Thyroid gland (tissue), 4 donors: Measurements from ENCODE around the gene JOSD2. TPM values are rescaled to one million over a fixed set of nuclear protein-coding genes. Genes with fewer than 3 reads are reported as not detected.

ENCODE experiments used
- DNase-seq, 2 donors: peaks; one replicate each; pipeline ENCODE4 v3.0.0-alpha.2; 2019
- H3K27ac ChIP-seq, 3 donors: fragments of 200-600 bp; sonication (generic); 1 replicate in 2 of 3; 2 replicates in 1 of 3; pipeline ENCODE4 v1.5.1; 2016 to 2019; ENCODE audit warnings: mild to moderate bottlenecking in 1 of 3, moderate library complexity in 1 of 3
- H3K27me3 ChIP-seq: fragments of 200-600 bp; sonication (generic); one replicate; pipeline ENCODE4 v1.5.1; 2019
- H3K36me3 ChIP-seq, 2 donors: fragments of 200-600 bp; sonication (generic); one replicate each; pipeline ENCODE4 v1.5.1; 2016 to 2019
- H3K4me1 ChIP-seq, 2 donors: fragments of 200-600 bp; sonication (generic); one replicate each; pipeline ENCODE4 v1.5.1; 2017 to 2019
- H3K4me3 ChIP-seq, 3 donors: fragments of 200-600 bp; sonication (generic); replicated peaks in 1 of 3; 1 replicate in 2 of 3; 2 replicates in 1 of 3; pipeline ENCODE4 v1.5.1; 2016; ENCODE audit warnings: mild to moderate bottlenecking in 1 of 3
- H3K9me3 ChIP-seq: fragments of 200-600 bp; sonication (generic); one replicate; pipeline ENCODE4 v1.5.1; 2017
- POLR2A ChIP-seq, 2 donors: fragments of 450-650 bp; IDR thresholded peaks; one replicate each; pipeline ENCODE4 v1.6.1; 2017; ENCODE audit warnings: antibody characterized with exemption in 2 of 2, mild to moderate bottlenecking in 2 of 2, moderate library complexity in 1 of 2
- WGBS, 2 donors: methylation state at CpG; one replicate each; pipeline ENCODE4 v1.1.5; 2017; 5-methylcytosine and 5-hydroxymethylcytosine counted together
- intact Hi-C: fragments of 100-400 bp; cut with DNase I; formaldehyde crosslinking; loops from one replicate; pipeline ENCODE4 v1.15.1; 2023
- total RNA-seq, 4 donors: library from RNA; depleted of rRNA; stranded (reverse); fragments of >200 nt; gene quantifications; one replicate each; pipeline ENCODE4 v1.2.3, GENCODE V29; 2016
- TF ChIP-seq, protein P1 (sequence below), 6 experiments: fragments of 200-600 bp in 3 of 6; fragments of 450-650 bp in 3 of 6; sonication (generic) in 3 of 6; IDR thresholded peaks; one replicate each; pipeline ENCODE4 v1.5.1; 2016 to 2019; ENCODE audit warnings: antibody characterized with exemption in 6 of 6, mild to moderate bottlenecking in 2 of 6, inconsistent platforms in 1 of 6, moderate library complexity in 1 of 6

The JOSD2 gene
- total RNA-seq, 4 donors from 2014 or later: 23.9 to 49.5 (median 41.3) TPM

DNA sequence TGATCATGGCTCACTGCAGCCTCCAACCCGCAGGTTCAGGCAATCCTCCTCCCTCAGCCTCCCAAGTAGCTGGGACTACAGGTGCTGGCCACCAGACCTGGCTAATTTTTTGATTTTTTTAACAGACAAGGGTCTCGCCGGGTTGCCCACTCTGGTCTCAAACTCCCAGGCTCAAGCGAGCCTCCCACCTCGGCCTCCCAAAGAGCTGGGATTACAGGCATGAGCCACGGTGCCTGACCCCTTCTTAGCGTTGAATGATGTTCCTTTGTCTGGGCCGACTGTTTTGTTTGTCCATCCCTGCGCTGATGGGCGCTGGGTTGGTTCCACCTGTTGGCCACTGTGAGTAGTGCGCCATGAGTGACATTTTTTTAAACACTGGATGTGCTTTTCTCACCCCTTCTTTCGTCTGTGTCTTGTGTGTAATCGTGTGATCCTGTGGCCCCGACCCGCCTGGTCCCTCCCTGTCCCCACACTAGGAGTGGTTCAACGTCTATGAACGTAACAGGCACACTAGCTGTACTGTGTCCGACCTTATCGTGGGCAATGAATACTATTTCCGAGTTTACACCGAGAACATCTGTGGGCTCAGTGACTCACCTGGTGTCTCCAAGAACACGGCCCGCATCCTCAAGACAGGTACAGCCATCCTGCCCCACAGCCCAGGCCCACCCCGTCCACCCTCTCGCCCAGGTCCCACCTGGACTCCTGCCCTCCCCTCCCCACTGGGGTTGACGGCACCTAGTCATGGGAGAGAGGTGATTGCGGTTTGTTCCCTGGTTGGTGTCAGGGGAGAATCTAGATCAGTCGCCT lies 49.7 kb downstream of the JOSD2 start:
- Histone ChIP-seq H3K9me3 (no peaks in the 10 kb centered on the region), H3K27ac (no peak overlapping the region), H3K36me3 (no peaks in the 10 kb centered on the region), H3K4me1 (peaks cover 0 to 10% of the 10 kb centered on the region in 2 donors), H3K4me3 (no peak overlapping the region), H3K27me3 (no peaks in the 10 kb centered on the region)
- 34 to 39% methylated on average over 27 of the region's 28 CpGs for WGBS, 2 donors
- TF ChIP-seq, protein P1, sequence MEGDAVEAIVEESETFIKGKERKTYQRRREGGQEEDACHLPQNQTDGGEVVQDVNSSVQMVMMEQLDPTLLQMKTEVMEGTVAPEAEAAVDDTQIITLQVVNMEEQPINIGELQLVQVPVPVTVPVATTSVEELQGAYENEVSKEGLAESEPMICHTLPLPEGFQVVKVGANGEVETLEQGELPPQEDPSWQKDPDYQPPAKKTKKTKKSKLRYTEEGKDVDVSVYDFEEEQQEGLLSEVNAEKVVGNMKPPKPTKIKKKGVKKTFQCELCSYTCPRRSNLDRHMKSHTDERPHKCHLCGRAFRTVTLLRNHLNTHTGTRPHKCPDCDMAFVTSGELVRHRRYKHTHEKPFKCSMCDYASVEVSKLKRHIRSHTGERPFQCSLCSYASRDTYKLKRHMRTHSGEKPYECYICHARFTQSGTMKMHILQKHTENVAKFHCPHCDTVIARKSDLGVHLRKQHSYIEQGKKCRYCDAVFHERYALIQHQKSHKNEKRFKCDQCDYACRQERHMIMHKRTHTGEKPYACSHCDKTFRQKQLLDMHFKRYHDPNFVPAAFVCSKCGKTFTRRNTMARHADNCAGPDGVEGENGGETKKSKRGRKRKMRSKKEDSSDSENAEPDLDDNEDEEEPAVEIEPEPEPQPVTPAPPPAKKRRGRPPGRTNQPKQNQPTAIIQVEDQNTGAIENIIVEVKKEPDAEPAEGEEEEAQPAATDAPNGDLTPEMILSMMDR (IDR thresholded peaks at IDR 0.05): peak; percentile 72 to 87 (median 86)
- TF ChIP-seq POLR2A (IDR thresholded peaks at IDR 0.05): no peak
- intact Hi-C loops: loop anchor here (5.0 kb wide), 1 partner anchor 99 kb away; no protein-coding TSS in a partner anchor
- DNase-seq: peak; percentile 55 to 74

DNA sequence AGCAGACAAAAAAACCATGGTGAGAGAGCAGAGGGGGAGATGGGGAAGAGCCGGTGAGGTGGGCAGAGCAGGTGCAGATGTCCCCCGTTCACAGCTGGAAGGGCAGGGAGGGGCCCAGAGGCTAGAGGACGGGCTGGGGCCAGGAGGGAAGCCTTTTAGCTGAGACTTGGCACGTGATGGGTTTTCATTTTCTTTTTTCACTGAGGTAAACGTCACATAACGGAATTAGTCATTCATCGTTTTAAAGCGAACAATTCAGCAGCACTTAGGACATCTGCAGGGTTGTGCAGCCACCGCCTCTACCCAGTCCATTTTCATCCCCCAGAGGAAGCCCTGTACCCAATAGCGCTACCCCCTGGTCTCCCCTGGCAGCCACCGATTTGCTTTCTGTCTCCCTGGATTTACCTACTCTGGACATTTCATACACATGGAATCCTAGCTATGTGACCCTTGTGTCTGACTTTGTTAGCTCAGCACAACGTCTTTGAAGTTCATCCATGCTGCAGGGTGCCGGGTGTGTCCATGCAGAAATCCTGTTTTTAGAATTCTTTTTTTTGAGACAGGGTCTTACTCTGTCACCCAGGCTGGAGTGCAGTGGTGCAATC lies 50.7 kb downstream of the JOSD2 start:
- TF ChIP-seq POLR2A (IDR thresholded peaks at IDR 0.05): no peak
- TF ChIP-seq, protein P1 (IDR thresholded peaks at IDR 0.05): no peak
- Histone ChIP-seq H3K36me3 (no peaks in the 10 kb centered on the region), H3K27me3 (no peaks in the 10 kb centered on the region), H3K9me3 (no peaks in the 10 kb centered on the region), H3K4me1 (peaks cover 0 to 6% of the 10 kb centered on the region in 2 donors), H3K27ac (no peak overlapping the region), H3K4me3 (no peak overlapping the region)
- 32 to 33% methylated on average over 13 of the region's 13 CpGs for WGBS, 2 donors
- intact Hi-C loops: loop anchor here (5.0 kb wide), 1 partner anchor 98 kb away; no protein-coding TSS in a partner anchor
- no peak for DNase-seq

DNA sequence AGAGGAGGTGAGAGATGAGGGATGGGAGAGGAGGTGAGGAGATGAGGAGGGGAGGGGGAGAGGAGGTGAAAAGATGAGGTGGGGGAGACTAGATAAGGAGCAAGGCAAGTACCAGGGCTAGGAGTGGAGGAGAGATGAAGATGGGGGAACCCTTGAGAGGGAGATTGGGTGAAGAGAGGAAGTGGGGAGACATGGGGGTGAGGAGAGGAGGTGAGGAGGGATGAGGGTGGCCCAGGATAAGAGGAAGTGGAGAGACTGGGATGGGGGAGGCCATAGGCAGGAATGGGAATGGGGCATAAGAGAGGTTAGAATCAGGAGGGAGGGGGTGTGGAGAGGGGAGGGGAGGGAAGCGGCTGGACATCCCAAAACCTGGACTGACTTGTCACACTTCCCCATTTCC lies 51.4 kb downstream of the JOSD2 start:
- Histone ChIP-seq H3K4me3 (no peak overlapping the region), H3K9me3 (no peaks in the 10 kb centered on the region), H3K36me3 (no peaks in the 10 kb centered on the region), H3K27ac (no peak overlapping the region), H3K27me3 (no peaks in the 10 kb centered on the region), H3K4me1 (peaks cover 0 to 6% of the 10 kb centered on the region in 2 donors)
- TF ChIP-seq POLR2A (IDR thresholded peaks at IDR 0.05): no peak
- TF ChIP-seq, protein P1 (IDR thresholded peaks at IDR 0.05): no peak
- no peak for DNase-seq
- intact Hi-C loops: loop anchor here (5.0 kb wide), 1 partner anchor 97 kb away; no protein-coding TSS in a partner anchor
- 61 to 66% methylated on average over 1 of the region's 1 CpG for WGBS, 2 donors

DNA sequence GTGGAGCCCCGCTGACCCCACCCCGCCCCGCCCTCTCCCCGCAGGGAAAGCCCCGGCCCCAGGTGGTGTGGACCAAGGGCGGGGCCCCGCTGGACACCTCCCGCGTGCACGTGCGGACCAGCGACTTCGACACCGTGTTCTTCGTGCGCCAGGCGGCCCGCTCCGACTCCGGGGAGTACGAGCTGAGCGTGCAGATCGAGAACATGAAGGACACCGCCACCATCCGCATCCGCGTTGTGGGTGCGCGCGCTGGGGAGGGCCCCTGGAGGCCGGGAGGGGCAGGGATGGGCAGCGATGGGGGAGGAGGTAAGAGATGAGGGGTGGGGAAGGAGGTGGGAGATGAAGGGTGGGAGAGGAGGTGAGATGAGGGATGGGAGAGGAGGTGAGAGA lies 51.9 kb downstream of the JOSD2 start:
- Histone ChIP-seq H3K9me3 (no peaks in the 10 kb centered on the region), H3K4me3 (no peak overlapping the region), H3K4me1 (peaks cover 0 to 6% of the 10 kb centered on the region in 2 donors), H3K27ac (no peak overlapping the region), H3K27me3 (no peaks in the 10 kb centered on the region), H3K36me3 (no peaks in the 10 kb centered on the region)
- TF ChIP-seq, protein P1 (IDR thresholded peaks at IDR 0.05): no peak
- no peak for TF ChIP-seq POLR2A (IDR thresholded peaks at IDR 0.05)
- no peak for DNase-seq
- WGBS, 2 donors: 92% methylated on average over 10 of the region's 32 CpGs; no CpG with 5 or more reads in 1 of the 2 donors
- intact Hi-C loops: no loop called here
